Stomach (tissue), 9 donors: ENCODE measurements around the gene C1GALT1. TPM values are rescaled to one million over a fixed set of nuclear protein-coding genes. Genes with fewer than 3 reads are reported as not detected.

Source experiments
- DNase-seq, 2 donors: peaks; one replicate each; pipeline versions ENCODE4 v3.0.0 to v3.0.0-alpha.2; 2013 to 2019
- H3K27ac ChIP-seq, 5 donors: fragments of 200-600 bp in 4 of 5; sonication (generic) in 4 of 5; one replicate each; pipeline ENCODE4 v1.5.1; 2013 to 2019; ENCODE audit warnings: mild to moderate bottlenecking in 1 of 5, moderate library complexity in 1 of 5
- H3K27me3 ChIP-seq, 3 donors: fragments of 200-600 bp; sonication (generic); one replicate each; pipeline ENCODE4 v1.5.1; 2017 to 2019; ENCODE audit warnings: mixed run types in 1 of 3
- H3K36me3 ChIP-seq, 4 donors: fragments of 200-600 bp; sonication (generic); 1 replicate in 3 of 4; 2 replicates in 1 of 4; pipeline ENCODE4 v1.5.1; 2016 to 2019
- H3K4me1 ChIP-seq, 4 donors: fragments of 200-600 bp; sonication (generic); one replicate each; pipeline ENCODE4 v1.5.1; 2016 to 2019
- H3K4me3 ChIP-seq, 4 donors: fragments of 200-600 bp; sonication (generic) in 3 of 4; one replicate each; pipeline ENCODE4 v1.5.1; 2016 to 2019; ENCODE audit warnings: mild to moderate bottlenecking in 1 of 4
- H3K9me3 ChIP-seq, 4 donors: fragments of 200-600 bp; sonication (generic); one replicate each; pipeline ENCODE4 v1.5.1; 2016 to 2019
- CTCF ChIP-seq, 7 experiments: fragments of 450-650 bp in 4 of 7; fragments of 200-600 bp in 3 of 7; sonication (generic) in 3 of 7; IDR thresholded peaks; one replicate each; pipeline ENCODE4 v1.5.1; 2016 to 2019; ENCODE audit warnings: antibody characterized with exemption in 7 of 7, control low read depth in 2 of 7, mild to moderate bottlenecking in 1 of 7
- EP300 ChIP-seq: sonication (generic); formaldehyde crosslinking; IDR thresholded peaks from one replicate; pipeline ENCODE4 v1.6.1; 2017; ENCODE audit warnings: antibody characterized with exemption
- POLR2A ChIP-seq, 4 donors: fragments of 450-650 bp; IDR thresholded peaks; one replicate each; pipeline ENCODE4 v1.6.1; 2016; ENCODE audit warnings: antibody characterized with exemption in 4 of 4, control low read depth in 2 of 4, mild to moderate bottlenecking in 1 of 4, moderate library complexity in 1 of 4
- POLR2AphosphoS5 ChIP-seq, 3 donors: sonication (generic); formaldehyde crosslinking; IDR thresholded peaks; one replicate each; pipeline ENCODE4 v1.6.1; 2016; ENCODE audit warnings: antibody characterized with exemption in 3 of 3
- WGBS, 5 donors: extraction: QIAGEN DNeasy Blood & Tissue Kit in 3 of 5; methylation state at CpG; one replicate each; pipeline versions ENCODE4 v1.1.5 to v1.1.7; 2013 to 2018; 5-methylcytosine and 5-hydroxymethylcytosine counted together
- intact Hi-C: fragments of 100-400 bp; cut with DNase I; formaldehyde crosslinking; loops from one replicate; pipeline ENCODE4 v1.15.1; 2023; ENCODE audit warnings: low total_unique reads
- polyA plus RNA-seq, 3 donors: library from polyadenylated mRNA; stranded (reverse); fragments of 200-250 nt; gene quantifications; one replicate each; pipeline ENCODE4 v1.2.3, GENCODE V29; 2013
- total RNA-seq, 5 donors: library from RNA; depleted of rRNA; stranded (reverse); fragments of >200 nt; gene quantifications; one replicate each; pipeline versions ENCODE4 v1.1.0 to v1.2.3, GENCODE V29; 2014 to 2016
- donor health status: healthy with polysubstance abuse.
- donor health status: Bipolar disorder and iron deficiency.
- donor health status: healthy.

Gene C1GALT1
- total and polyA plus RNA-seq, 8 donors: 2.6 to 50.9 (median 14.7) TPM

GRCh38 chr7:7216279-7216678, 33.9 kb downstream of the C1GALT1 start:
- no peak overlapping the region for H3K4me3 ChIP-seq
- no peak overlapping the region for H3K27ac ChIP-seq
- no peak for DNase-seq
- H3K4me1 ChIP-seq: peaks cover 0 to 8% (median 2%) of the 10 kb centered on the region in 4 donors
- intact Hi-C loops: no loop called here
- WGBS, 5 donors: 94 to 97% (median 95%) methylated on average over 6 of the region's 6 CpGs
- no peaks in the 10 kb centered on the region for H3K9me3 ChIP-seq
- peaks cover 0 to 42% (median 32%) of the 10 kb centered on the region in 4 donors for H3K36me3 ChIP-seq
- no peaks in the 10 kb centered on the region for H3K27me3 ChIP-seq
- TF ChIP-seq EP300: no peak
- TF ChIP-seq POLR2A (IDR thresholded peaks at IDR 0.05): no peak
- TF ChIP-seq POLR2AphosphoS5 (IDR thresholded peaks at IDR 0.05): no peak
- no peak for TF ChIP-seq CTCF (IDR thresholded peaks at IDR 0.05)

GRCh38 chr7:7219216-7219615, 36.9 kb downstream of the C1GALT1 start:
- no peak for TF ChIP-seq CTCF (IDR thresholded peaks at IDR 0.05)
- no peak for TF ChIP-seq POLR2A (IDR thresholded peaks at IDR 0.05)
- TF ChIP-seq EP300: no peak
- TF ChIP-seq POLR2AphosphoS5 (IDR thresholded peaks at IDR 0.05): no peak
- Histone ChIP-seq H3K4me1 (peaks cover 0 to 16% (median 6%) of the 10 kb centered on the region in 4 donors), H3K36me3 (peaks cover 0 to 42% (median 32%) of the 10 kb centered on the region in 4 donors), H3K9me3 (no peaks in the 10 kb centered on the region), H3K27ac (no peak overlapping the region), H3K4me3 (no peak overlapping the region), H3K27me3 (no peaks in the 10 kb centered on the region)
- no peak for DNase-seq
- intact Hi-C loops: no loop called here

GRCh38 chr7:7220821-7221220, 38.5 kb downstream of the C1GALT1 start:
- 45 to 81% (median 73%) methylated on average over 3 of the region's 3 CpGs for whole genome bisulfite sequencing, 5 donors
- TF ChIP-seq EP300: no peak
- no peak for TF ChIP-seq POLR2AphosphoS5 (IDR thresholded peaks at IDR 0.05)
- TF ChIP-seq POLR2A (IDR thresholded peaks at IDR 0.05): no peak
- no peak for TF ChIP-seq CTCF (IDR thresholded peaks at IDR 0.05)
- no peak for DNase-seq

GRCh38 chr7:7221599-7222038, 39.3 kb downstream of the C1GALT1 start:
- H3K4me3 ChIP-seq: no peak overlapping the region
- H3K9me3 ChIP-seq: no peaks in the 10 kb centered on the region
- intact Hi-C loops: no loop called here
- peak in 1 of 2 donors; percentile 39 for DNase-seq
- WGBS, 5 donors: 36 to 44% (median 41%) methylated on average over 2 of the region's 2 CpGs
- H3K4me1 ChIP-seq: peaks cover 0 to 16% (median 6%) of the 10 kb centered on the region in 4 donors
- H3K36me3 ChIP-seq: peaks cover 0 to 26% (median 19%) of the 10 kb centered on the region in 4 donors
- TF ChIP-seq CTCF (IDR thresholded peaks at IDR 0.05): no peak
- TF ChIP-seq POLR2AphosphoS5 (IDR thresholded peaks at IDR 0.05): peak in 1 of 3 donors; percentile 21
- H3K27ac ChIP-seq: peak overlapping the region in 1 of 5 donors; percentile 5
- H3K27me3 ChIP-seq: no peaks in the 10 kb centered on the region

More at GRCh38 chr7:7220821-7221220, 38.5 kb downstream of the C1GALT1 start:
- no peak overlapping the region for H3K4me3 ChIP-seq
- no peak overlapping the region for H3K27ac ChIP-seq
- intact Hi-C loops: no loop called here
- H3K9me3 ChIP-seq: no peaks in the 10 kb centered on the region
- H3K36me3 ChIP-seq: peaks cover 0 to 28% (median 23%) of the 10 kb centered on the region in 4 donors
- H3K4me1 ChIP-seq: peaks cover 0 to 16% (median 6%) of the 10 kb centered on the region in 4 donors
- no peaks in the 10 kb centered on the region for H3K27me3 ChIP-seq
